Muscle layer of colon (tissue), 2 donors: Measurements from ENCODE around the gene PLEKHA6.

Source experiments
- H3K27ac ChIP-seq: one replicate; pipeline ENCODE4 v1.7.0; 2013; ENCODE audit warnings: low read depth, mild to moderate bottlenecking, low read length, moderate library complexity
- H3K27me3 ChIP-seq, 2 donors: one replicate each; pipeline ENCODE4 v1.7.0; 2013; ENCODE audit warnings: low read length in 2 of 2, mild to moderate bottlenecking in 2 of 2; ENCODE audit not compliant: insufficient read depth in 2 of 2, control insufficient read depth in 1 of 2
- H3K36me3 ChIP-seq: one replicate; pipeline ENCODE4 v1.7.0; 2013; ENCODE audit warnings: mild to moderate bottlenecking, low read length; ENCODE audit not compliant: insufficient read depth
- H3K4me1 ChIP-seq: one replicate; pipeline ENCODE4 v1.7.0; 2013; ENCODE audit warnings: mild to moderate bottlenecking, low read length; ENCODE audit not compliant: insufficient read depth
- H3K4me3 ChIP-seq, 2 donors: one replicate each; pipeline ENCODE4 v1.7.0; 2013; ENCODE audit warnings: low read length in 2 of 2, low read depth in 1 of 2, mild to moderate bottlenecking in 1 of 2, moderate library complexity in 1 of 2
- H3K9ac ChIP-seq: one replicate; pipeline ENCODE4 v1.7.0; 2013; ENCODE audit warnings: low read length
- H3K9me3 ChIP-seq: one replicate; pipeline ENCODE4 v1.7.0; 2013; ENCODE audit warnings: mild to moderate bottlenecking, low read length
- donor health status: abdominal sarcoma.
- donor health status: Adenocarcinoma of cecum.

Gene PLEKHA6

DNA sequence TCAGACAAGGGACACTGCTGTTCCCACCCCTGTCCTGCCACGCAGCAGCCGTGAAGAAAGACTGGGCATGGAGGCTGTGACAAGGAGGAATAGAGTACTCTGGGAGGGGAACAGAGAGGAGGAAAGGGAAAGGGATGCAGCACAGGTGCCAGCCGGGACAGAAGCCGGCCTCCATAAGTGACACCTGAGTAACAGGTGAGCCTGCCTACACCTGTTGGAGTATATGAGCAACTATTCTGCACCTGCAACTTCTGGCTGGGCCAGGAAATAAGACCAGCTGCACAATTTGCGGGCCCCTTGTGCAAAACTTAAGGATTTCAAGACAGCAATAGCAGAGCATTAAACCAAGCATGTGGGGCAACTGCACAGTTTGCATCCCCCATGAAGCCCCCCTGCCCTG is 73.4 kb downstream of the PLEKHA6 start:
- peaks cover 29% of the 10 kb centered on the region for H3K4me1 ChIP-seq
- no peak overlapping the region for H3K27ac ChIP-seq
- no peak overlapping the region for H3K4me3 ChIP-seq
- H3K36me3 ChIP-seq: no peaks in the 10 kb centered on the region
- H3K27me3 ChIP-seq: no peaks in the 10 kb centered on the region
- no peaks in the 10 kb centered on the region for H3K9me3 ChIP-seq
- no peak overlapping the region for H3K9ac ChIP-seq

DNA sequence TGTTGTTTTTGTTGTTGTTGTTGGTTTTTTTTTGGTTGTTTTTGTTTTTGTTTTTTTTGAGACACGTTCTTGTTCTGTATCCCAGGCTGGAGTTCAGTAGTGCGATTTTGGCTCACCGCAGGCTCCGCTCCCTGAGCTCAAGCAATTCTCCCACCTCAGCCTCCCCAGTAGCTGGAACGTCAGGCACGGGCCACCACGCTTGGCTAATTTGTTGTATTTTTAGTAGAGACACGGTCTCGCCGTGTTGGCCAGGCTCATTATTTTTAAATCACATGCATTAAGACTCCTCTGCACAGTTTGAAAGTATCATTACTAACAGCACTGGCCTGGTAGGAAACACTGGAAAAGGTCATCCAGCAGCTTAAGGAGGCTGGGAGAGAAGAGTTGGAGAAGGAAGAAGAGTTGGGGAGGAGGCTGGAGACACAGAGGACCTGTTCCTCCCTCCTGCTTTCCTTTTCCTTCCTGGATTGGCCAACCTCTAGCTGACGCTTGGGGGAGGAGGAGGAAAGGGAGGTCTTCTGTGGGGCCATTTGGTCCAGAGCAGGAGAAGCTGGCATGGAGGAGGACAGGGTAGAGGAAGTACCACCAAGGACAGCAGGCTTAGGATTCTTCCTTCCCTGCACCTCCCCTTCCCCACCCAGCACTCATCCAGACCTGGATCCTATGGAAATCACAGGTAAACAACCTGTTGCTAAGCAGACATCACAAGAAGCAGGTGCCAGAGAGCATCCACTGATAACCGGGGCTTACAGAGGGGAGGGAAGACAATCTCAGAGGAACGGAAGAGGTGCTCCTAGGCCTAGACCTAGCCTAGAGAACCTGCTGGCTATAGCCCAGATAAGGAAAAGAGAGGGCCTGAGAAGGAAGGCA is 74.1 kb downstream of the PLEKHA6 start:
- H3K4me3 ChIP-seq: no peak overlapping the region
- no peaks in the 10 kb centered on the region for H3K36me3 ChIP-seq
- H3K27ac ChIP-seq: no peak overlapping the region
- peaks cover 29% of the 10 kb centered on the region for H3K4me1 ChIP-seq
- no peaks in the 10 kb centered on the region for H3K9me3 ChIP-seq
- H3K9ac ChIP-seq: no peak overlapping the region
- no peaks in the 10 kb centered on the region for H3K27me3 ChIP-seq

DNA sequence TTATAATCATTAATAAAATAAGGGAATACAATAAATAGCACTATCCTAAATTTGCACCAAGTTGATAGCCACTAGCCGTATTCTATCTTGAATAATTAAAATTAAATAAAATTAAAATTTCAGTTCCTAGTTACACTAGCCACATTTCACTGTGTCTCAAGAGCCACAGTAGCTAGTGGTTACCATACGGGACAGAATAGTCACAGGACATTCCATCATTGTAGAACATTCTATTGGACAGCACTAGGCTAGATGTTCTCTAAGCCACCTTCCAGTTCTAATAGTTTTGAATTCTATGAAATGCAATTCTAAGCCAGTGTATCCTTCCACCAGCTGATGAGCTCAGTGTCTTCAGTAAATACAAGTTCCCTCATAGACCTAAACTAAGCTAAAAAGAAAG is 74.8 kb downstream of the PLEKHA6 start:
- Histone ChIP-seq H3K9me3 (no peaks in the 10 kb centered on the region), H3K9ac (no peak overlapping the region), H3K4me1 (peaks cover 29% of the 10 kb centered on the region), H3K27me3 (no peaks in the 10 kb centered on the region), H3K27ac (no peak overlapping the region), H3K4me3 (no peak overlapping the region), H3K36me3 (no peaks in the 10 kb centered on the region)

DNA sequence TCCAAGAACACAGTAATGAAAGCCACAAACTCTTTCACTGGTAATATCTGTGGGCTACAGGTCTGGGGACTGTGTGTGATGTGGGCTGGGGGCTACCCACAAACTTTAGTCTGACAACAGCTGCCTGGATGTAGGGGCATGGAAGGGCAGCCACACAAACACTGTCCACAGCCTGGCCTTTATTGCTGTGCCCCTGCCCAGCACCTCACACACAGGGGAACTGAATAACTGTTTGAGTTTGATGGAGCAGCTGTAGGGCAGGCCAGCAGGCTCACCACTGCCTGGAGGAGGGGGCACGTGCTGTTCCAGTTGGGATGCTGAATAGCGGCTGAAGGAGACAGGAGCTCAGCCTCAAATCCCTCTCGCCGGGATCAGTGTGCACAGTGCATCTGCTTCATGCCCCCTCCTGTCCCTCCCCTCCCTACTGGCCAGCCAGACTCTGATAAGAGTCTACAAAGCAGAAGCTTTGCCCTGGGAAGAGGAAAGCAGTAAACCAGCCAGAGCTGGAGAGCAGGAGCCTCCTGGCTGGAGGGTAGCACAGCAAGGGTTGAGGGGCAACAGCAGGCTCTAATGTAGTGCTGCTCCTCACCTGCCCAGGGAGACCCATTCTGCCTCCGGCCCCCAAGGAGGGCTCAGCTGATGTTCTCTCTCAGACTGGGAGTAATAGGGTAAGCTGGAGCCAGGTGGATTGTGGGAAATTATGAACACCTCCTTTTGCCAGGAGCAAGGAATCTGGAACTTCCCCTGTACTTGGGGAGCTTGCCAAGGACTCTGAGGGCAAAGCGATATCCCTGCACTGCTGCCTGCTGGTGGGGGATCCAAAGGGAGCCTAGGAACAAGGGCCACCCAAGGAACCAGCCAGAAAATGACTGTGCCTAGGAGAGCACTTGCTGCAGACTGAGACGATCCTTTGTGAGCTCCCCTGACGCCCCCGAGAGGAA is 75.7 kb downstream of the PLEKHA6 start:
- no peak overlapping the region for H3K9ac ChIP-seq
- no peak overlapping the region for H3K4me3 ChIP-seq
- no peak overlapping the region for H3K27ac ChIP-seq
- no peaks in the 10 kb centered on the region for H3K27me3 ChIP-seq
- no peaks in the 10 kb centered on the region for H3K36me3 ChIP-seq
- peaks cover 30% of the 10 kb centered on the region for H3K4me1 ChIP-seq
- H3K9me3 ChIP-seq: no peaks in the 10 kb centered on the region

DNA sequence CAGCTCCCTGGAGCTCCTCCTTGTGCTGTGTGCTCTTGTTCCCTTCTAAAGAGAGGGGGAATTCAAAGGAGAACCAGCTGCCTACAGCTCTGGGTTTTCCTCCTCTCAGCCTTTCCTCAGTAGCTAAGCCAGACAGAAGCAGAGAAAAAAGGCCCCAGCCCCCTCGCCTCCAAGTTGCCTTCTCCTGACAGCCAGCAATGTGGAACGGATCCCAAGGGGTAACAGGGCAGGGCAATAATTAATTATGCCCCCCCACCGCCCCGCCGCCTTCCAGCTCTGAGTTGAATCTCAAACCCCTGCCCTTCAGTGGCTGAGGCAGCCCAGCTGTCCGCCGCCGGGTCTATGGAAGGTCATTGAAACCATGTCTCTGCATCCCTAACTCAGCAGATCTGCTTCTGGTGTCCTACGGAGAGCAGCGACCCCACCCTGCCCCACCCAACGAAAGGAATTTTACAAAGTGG is 76.9 kb downstream of the PLEKHA6 start:
- Histone ChIP-seq H3K36me3 (no peaks in the 10 kb centered on the region), H3K4me1 (peaks cover 29% of the 10 kb centered on the region), H3K4me3 (no peak overlapping the region), H3K27me3 (no peaks in the 10 kb centered on the region), H3K27ac (no peak overlapping the region), H3K9me3 (no peaks in the 10 kb centered on the region), H3K9ac (no peak overlapping the region)

DNA sequence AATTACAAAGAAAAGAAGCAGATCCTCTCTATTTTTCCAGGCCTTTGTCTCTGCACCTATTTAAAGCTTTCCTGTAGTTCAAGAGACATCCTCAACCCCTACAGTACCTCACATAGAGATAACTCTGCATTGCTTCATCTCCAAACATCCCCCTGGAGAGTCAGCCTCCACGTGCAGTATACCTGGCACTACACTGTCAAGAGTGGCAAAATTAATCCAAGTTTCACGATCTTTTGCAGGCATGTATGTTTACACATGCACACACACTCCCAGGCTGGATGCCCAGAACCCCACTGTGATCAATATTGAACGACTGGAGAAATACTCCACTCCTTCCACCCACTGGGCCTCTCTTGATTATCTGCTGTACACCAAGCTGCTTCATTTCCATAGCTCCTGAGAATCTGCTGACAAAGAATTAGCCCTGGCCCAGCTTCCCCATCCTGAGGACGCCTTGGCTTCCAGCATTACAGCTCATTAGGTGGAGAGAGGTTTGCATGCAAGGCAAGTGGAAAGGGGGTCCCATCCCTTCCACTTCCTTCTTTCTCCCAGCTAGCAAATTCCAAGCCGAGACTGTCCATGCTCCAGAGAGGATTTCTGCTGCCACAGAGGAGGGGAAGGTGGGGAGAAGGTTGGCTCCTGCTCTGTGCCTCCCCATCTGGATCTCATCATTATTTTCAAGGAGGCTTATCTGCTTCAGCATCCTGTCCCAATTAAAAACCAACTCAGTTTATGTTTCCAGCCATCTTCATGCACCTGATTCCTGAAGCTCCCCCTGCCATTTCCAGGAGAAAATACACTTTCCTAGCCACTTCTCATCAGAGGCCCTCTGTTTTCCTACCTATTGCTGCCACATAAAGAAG is 79.4 kb downstream of the PLEKHA6 start:
- Histone ChIP-seq H3K4me3 (no peak overlapping the region), H3K27me3 (no peaks in the 10 kb centered on the region), H3K9ac (no peak overlapping the region), H3K36me3 (no peaks in the 10 kb centered on the region), H3K9me3 (no peaks in the 10 kb centered on the region), H3K4me1 (peaks cover 7% of the 10 kb centered on the region), H3K27ac (no peak overlapping the region)

DNA sequence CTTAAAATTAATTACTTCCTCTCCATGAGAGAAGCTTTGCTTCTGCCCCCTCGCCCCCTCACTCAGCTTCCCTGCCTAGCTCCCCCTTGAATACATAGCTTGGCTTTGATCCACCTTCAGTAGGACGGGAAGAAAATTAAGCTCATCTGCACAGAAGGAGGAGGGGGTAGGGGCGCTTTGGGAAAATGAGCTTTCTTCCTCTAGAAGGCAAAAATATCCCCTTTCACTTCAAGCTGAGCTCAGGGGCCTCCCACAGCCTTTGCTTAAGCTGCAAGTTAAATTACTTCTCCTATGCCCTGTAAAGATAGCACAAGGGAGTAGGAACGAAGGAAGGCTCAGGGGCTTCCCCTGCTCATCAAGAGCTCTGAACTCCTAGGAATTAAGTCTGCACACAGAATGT is 80.8 kb downstream of the PLEKHA6 start:
- peaks cover 7% of the 10 kb centered on the region for H3K4me1 ChIP-seq
- H3K27me3 ChIP-seq: no peaks in the 10 kb centered on the region
- no peak overlapping the region for H3K27ac ChIP-seq
- H3K4me3 ChIP-seq: no peak overlapping the region
- H3K9ac ChIP-seq: no peak overlapping the region
- H3K9me3 ChIP-seq: no peaks in the 10 kb centered on the region
- H3K36me3 ChIP-seq: no peaks in the 10 kb centered on the region

DNA sequence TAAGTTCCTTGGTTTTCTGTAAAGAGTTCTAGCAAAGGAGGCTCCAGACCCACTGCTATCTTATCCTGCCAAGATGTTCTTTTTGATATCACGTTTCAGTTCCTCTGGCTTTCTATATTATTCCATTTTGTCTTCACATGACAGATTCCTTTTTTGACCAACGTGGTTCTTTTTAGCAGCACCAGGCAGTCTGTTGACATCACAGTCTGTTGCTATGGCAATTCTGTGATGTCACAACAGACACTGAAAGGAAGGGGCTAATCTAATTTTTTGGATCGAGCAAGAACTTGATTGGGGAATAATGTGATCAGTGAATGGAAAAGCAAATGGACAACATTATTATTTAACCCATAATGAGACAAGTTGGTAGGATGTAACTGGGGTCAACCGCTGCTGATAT is 81.5 kb downstream of the PLEKHA6 start:
- H3K36me3 ChIP-seq: peaks cover 2% of the 10 kb centered on the region
- H3K4me1 ChIP-seq: peaks cover 7% of the 10 kb centered on the region
- H3K27ac ChIP-seq: no peak overlapping the region
- no peaks in the 10 kb centered on the region for H3K27me3 ChIP-seq
- no peak overlapping the region for H3K4me3 ChIP-seq
- no peaks in the 10 kb centered on the region for H3K9me3 ChIP-seq
- H3K9ac ChIP-seq: no peak overlapping the region

DNA sequence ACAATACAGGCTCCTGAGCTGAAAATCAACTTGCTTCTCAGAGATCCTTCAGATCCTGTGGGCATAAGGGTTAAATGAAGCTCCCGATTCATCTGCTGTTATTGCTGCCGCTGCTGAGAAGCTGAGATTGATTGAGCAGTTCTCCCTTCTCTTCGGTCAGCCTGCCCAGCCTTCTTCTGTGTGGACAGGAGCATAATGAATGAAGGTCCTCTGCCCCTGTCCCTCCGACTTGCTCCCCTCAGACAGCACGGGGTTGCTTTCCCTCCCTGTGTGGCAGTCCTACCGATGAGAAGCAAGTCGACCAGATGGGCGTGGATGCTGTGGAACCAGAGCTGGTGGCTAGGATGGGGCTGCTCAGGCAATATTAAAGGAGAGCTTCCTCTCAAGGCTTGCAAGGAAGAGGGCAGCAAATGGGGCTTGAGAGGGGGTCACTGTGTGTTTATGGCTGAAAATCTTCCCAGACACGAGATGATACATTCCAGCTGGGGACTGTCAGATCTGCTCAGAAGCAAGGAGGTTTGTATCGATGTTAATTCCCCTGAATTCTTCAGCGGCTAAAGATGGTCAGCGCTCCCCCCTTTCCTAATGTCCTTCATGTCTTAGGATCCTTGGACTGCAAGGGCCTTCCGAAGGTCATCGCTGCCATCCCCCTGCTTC is 82.0 kb downstream of the PLEKHA6 start:
- Histone ChIP-seq H3K4me1 (peaks cover 7% of the 10 kb centered on the region), H3K27ac (no peak overlapping the region), H3K27me3 (no peaks in the 10 kb centered on the region), H3K9ac (no peak overlapping the region), H3K4me3 (no peak overlapping the region), H3K36me3 (peaks cover 7% of the 10 kb centered on the region), H3K9me3 (no peaks in the 10 kb centered on the region)

DNA sequence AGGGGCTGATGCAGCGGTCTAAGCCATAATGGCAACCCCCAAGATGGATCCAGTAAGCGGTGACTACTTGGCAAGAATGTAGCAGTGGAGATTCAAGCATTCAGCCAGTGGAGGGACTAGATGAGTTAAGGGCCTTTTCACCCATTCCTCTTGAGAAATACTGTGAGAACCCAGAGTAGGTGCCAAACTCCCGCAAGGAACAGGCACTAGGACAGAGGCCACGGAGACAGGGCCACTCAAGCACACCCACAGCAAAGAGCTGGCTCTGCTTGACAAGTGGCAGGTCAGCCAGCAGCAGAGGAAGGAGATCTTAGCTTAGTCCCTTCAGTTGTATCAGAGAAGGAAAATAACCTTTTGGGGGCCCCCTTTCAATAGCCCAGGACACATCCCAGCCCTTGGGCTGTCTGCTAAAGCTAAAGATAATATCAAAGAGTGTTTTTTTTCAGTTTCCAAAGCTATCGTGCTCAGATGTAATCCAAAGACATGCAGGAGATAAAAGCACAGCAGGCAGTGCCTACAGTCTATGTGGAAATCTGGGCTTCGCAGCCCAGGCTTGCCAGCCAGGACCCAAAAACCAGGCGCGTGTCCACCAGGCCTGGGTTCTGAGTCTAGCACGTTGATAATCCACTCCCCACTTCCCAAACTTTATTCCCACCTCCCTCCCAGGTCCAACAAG is 83.9 kb downstream of the PLEKHA6 start:
- no peaks in the 10 kb centered on the region for H3K27me3 ChIP-seq
- H3K36me3 ChIP-seq: peaks cover 8% of the 10 kb centered on the region
- H3K9ac ChIP-seq: no peak overlapping the region
- no peak overlapping the region for H3K4me3 ChIP-seq
- H3K4me1 ChIP-seq: peaks cover 7% of the 10 kb centered on the region
- H3K27ac ChIP-seq: no peak overlapping the region
- no peaks in the 10 kb centered on the region for H3K9me3 ChIP-seq
